ENCODE results near the gene FRMD4A.

GRCh38 chr10:13868528-13869294 is 462.0 kb downstream of the FRMD4A start:
- no peak for TF ChIP-seq CTCF (IDR thresholded peaks at IDR 0.05; ENCODE audit: low read length)
- no peak for TF ChIP-seq EZH2 (optimal IDR thresholded peaks at IDR 0.05; ENCODE audit: low read depth, low read length)

All from MM.1S (cell line).